NCI-H1436 (cell line): ENCODE results near the gene CTXN2.

Source experiments
- DNase-seq: peaks from one replicate; lab custom pipeline; 2025; lab: John Stamatoyannopoulos, UW

The CTXN2 gene

GRCh38 chr15:48222627-48223026 lies 31.2 kb downstream of the CTXN2 start:
- DNase-seq, result no peak

GRCh38 chr15:48225771-48226170 lies 34.3 kb downstream of the CTXN2 start:
- no peak for DNase-seq

GRCh38 chr15:48230498-48230897 lies 39.0 kb downstream of the CTXN2 start:
- DNase-seq, result no peak

DNA sequence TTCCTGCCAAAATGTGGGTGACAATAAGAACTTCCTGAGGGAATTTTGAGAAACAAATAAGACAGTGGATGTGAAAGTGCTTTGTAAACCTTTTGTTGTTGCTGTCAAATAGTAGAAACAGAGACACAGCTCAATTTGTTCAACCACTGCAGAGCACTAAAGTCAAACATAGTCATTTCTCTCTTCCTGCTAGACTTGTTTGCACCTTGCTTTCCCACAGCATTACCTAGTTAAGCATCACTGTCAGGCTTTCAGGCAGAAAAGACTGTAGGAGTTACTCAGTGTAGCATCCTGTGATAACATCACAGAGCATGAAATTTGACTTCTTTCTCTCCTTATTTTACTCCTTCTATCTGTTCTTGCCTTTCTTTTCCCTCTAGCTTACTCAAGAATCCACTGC lies 41.8 kb downstream of the CTXN2 start:
- no peak for DNase-seq

- DNase-seq, result no peak
These were observed 47.9 kb downstream of the CTXN2 start for GRCh38 chr15:48239334-48239733.

GRCh38 chr15:48242015-48242414 lies 50.5 kb downstream of the CTXN2 start:
- no peak for DNase-seq

DNA sequence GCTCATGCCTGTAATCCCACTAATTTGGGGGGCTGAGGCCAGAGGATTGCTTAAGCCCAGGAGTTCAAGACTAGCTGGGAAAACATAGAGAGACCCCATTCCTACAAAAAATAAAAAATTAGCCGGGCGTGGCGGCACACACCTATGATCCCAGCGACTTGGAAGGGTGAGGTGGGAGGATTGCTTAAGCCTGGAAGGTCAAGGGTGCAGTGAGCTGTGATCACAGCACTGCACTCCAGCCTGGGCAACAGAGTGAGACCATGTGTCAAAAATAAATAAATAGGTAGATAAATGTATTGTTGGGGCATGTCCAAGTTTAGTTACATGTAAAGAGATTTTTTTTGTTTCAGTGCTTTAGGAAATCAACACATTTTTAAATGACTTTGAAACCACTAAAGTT lies 51.1 kb downstream of the CTXN2 start:
- no peak for DNase-seq

DNA sequence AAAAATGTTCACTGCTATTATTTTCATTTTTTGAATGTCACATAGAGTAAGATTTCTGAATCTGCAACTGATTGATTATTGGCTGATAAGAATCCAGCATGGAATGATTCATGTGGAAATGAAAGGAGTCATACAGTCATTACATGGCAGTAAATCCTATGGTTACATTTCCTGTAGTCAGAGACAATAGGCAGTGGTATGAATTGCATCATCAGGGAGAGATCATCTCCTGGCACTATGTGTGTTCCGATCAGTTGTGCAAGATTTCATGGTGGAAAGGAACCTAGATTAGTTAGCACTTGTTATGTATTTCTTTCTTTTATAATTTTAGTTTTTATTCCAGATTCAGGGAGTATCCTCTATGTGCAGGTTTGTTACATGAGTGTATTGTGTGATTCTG lies 53.5 kb downstream of the CTXN2 start:
- no peak for DNase-seq

GRCh38 chr15:48248414-48248813 lies 56.9 kb downstream of the CTXN2 start:
- DNase-seq, result no peak

- peak; percentile 7 for DNase-seq
These were observed 59.2 kb downstream of the CTXN2 start for GRCh38 chr15:48250640-48251076.

GRCh38 chr15:48253172-48253571 lies 61.7 kb downstream of the CTXN2 start:
- DNase-seq, result no peak
